ENCODE results near the gene CALD1.
A peak's percentile ranks its signal among the peaks of the same experiment; 100 is the strongest.

DNA sequence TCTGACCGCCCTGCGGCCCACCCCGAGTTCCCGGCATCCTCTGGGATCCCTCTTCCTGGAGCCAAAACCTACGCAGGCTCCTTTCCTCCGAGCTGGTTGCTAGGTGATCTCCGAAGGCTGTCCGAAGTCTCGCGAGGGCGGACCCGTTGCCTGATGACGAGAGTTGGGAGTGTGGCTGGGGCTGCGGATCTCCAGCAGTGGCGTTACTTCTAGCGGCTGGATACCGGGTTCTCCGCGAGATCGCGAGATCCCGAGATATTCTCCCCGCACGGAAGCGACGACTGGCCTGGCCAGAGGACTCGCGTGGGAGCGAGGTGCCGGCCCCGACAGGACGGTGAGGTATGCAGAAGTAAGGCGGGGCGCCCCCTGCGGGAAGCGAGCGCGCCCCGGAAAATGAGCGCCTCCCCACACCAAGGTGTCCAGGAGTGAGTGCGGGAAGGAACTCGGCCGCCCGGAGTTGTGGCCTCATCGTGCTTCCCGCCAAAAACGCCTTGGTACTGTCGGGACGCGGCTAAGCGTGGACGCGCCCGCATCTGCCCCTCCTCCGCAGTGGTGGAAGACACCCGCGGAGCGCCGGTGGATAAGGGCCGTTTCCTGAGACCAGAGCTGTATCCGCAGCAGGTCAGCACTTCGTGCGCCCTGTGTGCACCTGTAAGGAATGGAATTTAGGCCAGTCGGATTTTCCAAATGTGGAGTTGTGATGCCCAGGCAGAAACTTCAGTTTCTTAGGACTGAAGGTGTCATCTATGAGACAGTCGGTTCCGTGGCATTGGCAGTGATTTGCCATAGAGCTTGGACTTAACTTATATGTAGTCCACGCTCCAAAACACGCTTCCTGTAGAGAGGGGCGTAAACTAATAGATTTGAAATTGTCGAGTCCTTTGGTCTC, 207.2 kb downstream of the CALD1 start, which contains the start of gene AGBL3:
- no peak for TF ChIP-seq EZH2phosphoT487 (IDR thresholded peaks at IDR 0.05)
- TF ChIP-seq EZH2 (IDR thresholded peaks at IDR 0.05): no peak
- TF ChIP-seq, protein P1, sequence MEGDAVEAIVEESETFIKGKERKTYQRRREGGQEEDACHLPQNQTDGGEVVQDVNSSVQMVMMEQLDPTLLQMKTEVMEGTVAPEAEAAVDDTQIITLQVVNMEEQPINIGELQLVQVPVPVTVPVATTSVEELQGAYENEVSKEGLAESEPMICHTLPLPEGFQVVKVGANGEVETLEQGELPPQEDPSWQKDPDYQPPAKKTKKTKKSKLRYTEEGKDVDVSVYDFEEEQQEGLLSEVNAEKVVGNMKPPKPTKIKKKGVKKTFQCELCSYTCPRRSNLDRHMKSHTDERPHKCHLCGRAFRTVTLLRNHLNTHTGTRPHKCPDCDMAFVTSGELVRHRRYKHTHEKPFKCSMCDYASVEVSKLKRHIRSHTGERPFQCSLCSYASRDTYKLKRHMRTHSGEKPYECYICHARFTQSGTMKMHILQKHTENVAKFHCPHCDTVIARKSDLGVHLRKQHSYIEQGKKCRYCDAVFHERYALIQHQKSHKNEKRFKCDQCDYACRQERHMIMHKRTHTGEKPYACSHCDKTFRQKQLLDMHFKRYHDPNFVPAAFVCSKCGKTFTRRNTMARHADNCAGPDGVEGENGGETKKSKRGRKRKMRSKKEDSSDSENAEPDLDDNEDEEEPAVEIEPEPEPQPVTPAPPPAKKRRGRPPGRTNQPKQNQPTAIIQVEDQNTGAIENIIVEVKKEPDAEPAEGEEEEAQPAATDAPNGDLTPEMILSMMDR (IDR thresholded peaks at IDR 0.05): peak; percentile 61

All from neural progenitor cell (in vitro differentiated cells).